ENCODE results near the gene UNC13A. TPM values are rescaled to one million over a fixed set of nuclear protein-coding genes. Genes with fewer than 3 reads are reported as not detected.

UNC13A gene
- total and polyA plus RNA-seq, 12 donors = 0.02 to 0.72 (median 0.06) TPM; not detected in 2

DNA sequence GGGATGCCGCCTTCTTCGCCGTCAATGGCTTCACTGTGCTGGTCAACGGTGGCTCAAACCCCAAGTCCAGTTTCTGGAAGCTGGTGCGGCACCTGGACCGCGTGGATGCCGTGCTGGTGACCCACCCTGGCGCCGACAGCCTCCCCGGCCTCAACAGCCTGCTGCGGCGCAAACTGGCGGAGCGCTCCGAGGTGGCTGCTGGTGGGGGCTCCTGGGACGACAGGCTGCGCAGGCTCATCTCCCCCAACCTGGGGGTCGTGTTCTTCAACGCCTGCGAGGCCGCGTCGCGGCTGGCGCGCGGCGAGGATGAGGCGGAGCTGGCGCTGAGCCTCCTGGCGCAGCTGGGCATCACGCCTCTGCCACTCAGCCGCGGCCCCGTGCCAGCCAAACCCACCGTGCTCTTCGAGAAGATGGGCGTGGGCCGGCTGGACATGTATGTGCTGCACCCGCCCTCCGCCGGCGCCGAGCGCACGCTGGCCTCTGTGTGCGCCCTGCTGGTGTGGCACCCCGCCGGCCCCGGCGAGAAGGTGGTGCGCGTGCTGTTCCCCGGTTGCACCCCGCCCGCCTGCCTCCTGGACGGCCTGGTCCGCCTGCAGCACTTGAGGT, 38.1 kb upstream of the UNC13A start:
- Histone ChIP-seq H3K9me3 (peaks cover 0 to 4% (median 0%) of the 10 kb centered on the region in 11 donors), H3K4me3 (no peak overlapping the region), H3K4me1 (peaks cover 3 to 27% (median 19%) of the 10 kb centered on the region in 9 donors), H3K27ac (no peak overlapping the region), H3K36me3 (peaks cover 5 to 92% (median 56%) of the 10 kb centered on the region in 9 donors), H3K27me3 (no peaks in the 10 kb centered on the region)
- DNase-seq (no peak), ATAC-seq (peak in 1 of 8 donors; percentile 43)
- 95 to 96% methylated on average over 58 to 59 of the region's 59 CpGs for WGBS, 2 donors
- TF ChIP-seq, protein P1, sequence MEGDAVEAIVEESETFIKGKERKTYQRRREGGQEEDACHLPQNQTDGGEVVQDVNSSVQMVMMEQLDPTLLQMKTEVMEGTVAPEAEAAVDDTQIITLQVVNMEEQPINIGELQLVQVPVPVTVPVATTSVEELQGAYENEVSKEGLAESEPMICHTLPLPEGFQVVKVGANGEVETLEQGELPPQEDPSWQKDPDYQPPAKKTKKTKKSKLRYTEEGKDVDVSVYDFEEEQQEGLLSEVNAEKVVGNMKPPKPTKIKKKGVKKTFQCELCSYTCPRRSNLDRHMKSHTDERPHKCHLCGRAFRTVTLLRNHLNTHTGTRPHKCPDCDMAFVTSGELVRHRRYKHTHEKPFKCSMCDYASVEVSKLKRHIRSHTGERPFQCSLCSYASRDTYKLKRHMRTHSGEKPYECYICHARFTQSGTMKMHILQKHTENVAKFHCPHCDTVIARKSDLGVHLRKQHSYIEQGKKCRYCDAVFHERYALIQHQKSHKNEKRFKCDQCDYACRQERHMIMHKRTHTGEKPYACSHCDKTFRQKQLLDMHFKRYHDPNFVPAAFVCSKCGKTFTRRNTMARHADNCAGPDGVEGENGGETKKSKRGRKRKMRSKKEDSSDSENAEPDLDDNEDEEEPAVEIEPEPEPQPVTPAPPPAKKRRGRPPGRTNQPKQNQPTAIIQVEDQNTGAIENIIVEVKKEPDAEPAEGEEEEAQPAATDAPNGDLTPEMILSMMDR (IDR thresholded peaks at IDR 0.05) = no peak
- intact Hi-C loops (cut with DNase I) = no loop called here

- ATAC-seq (no peak), DNase-seq (no peak)
- intact Hi-C loops (cut with DNase I) = no loop called here
- no peaks in the 10 kb centered on the region for H3K27me3 ChIP-seq
- TF ChIP-seq, protein P1 (IDR thresholded peaks at IDR 0.05) = peak in 4 of 9 donors; percentile 9 to 37 (median 20)
- 85% methylated on average over 20 to 21 of the region's 21 CpGs for WGBS, 2 donors
- no peaks in the 10 kb centered on the region for H3K9me3 ChIP-seq
- H3K27ac ChIP-seq = no peak overlapping the region
- no peak overlapping the region for H3K4me3 ChIP-seq
- H3K36me3 ChIP-seq = peaks cover 5 to 85% (median 49%) of the 10 kb centered on the region in 9 donors
- peaks cover 10 to 34% (median 26%) of the 10 kb centered on the region in 9 donors for H3K4me1 ChIP-seq
Measured at GRCh38 chr19:17725422-17726078, 37.4 kb upstream of the UNC13A start.

- Histone ChIP-seq H3K4me3 (no peak overlapping the region), H3K4me1 (peaks cover 14 to 40% (median 33%) of the 10 kb centered on the region in 9 donors), H3K36me3 (peaks cover 5 to 77% (median 42%) of the 10 kb centered on the region in 9 donors), H3K27ac (no peak overlapping the region), H3K27me3 (no peaks in the 10 kb centered on the region), H3K9me3 (no peaks in the 10 kb centered on the region)
- TF ChIP-seq, protein P1 (IDR thresholded peaks at IDR 0.05) = no peak
- ATAC-seq (no peak), DNase-seq (no peak)
- 97 to 98% methylated on average over 7 of the region's 7 CpGs for WGBS, 2 donors
- intact Hi-C loops (cut with DNase I) = no loop called here
Measured at GRCh38 chr19:17724655-17725054, 36.5 kb upstream of the UNC13A start.

GRCh38 chr19:17722655-17723240, 34.6 kb upstream of the UNC13A start:
- ATAC-seq (no peak), DNase-seq (no peak)
- H3K36me3 ChIP-seq = peaks cover 5 to 57% (median 32%) of the 10 kb centered on the region in 9 donors
- 61 to 63% methylated on average over 12 of the region's 12 CpGs for WGBS, 2 donors
- peaks cover 14 to 50% (median 45%) of the 10 kb centered on the region in 9 donors for H3K4me1 ChIP-seq
- no peaks in the 10 kb centered on the region for H3K27me3 ChIP-seq
- TF ChIP-seq, protein P1 (IDR thresholded peaks at IDR 0.05) = no peak
- no peak overlapping the region for H3K4me3 ChIP-seq
- H3K27ac ChIP-seq = peak overlapping the region in 3 of 10 donors; percentile 0 to 81 (median 68)
- intact Hi-C loops (cut with DNase I) = no loop called here
- no peaks in the 10 kb centered on the region for H3K9me3 ChIP-seq
